GM21381 (cell line): ENCODE measurements around the gene C1QTNF3.
A peak's percentile ranks its signal among the peaks of the same experiment; 100 is the strongest.

Experiments used
- ATAC-seq: cut with Tn5 transposase; IDR thresholded peaks from one replicate; pipeline ENCODE4 v1.9.1; 2021; ENCODE audit warnings: mild to moderate bottlenecking, moderate library complexity; ENCODE audit not compliant: unreplicated experiment

C1QTNF3 gene

DNA sequence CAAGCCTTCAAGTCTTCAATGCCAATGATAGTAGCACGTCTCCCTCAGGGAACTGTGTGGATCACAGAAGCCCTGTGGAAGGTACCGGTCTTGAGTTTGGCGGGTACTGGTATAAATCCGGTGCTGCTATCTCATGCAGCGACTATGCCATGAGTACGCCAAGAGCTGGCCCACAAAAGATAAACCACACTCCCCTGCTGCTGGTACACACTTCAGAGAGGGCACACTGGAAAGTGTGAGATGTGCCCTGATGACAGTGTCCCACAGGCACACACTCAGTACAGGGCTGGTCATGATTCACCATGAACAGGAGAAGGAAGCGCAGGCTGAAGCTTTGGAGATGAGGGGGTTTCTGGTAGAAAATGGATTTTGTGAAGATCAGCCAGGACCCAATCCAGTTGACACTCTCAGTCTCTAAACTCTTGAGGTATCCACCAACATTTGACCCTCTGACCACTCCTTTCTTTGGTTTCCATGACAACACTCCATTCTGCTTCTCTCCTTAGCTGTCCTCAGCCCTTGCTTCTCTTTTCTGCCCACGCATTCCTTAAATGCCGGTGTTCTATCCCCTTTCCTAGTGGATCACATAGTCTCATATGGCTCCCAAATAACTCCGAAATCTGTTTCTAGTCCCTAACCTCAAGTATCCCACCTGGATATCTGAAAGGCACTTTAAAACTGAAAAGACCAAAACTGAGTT is 40.2 kb downstream of the C1QTNF3 start:
- no peak for ATAC-seq

DNA sequence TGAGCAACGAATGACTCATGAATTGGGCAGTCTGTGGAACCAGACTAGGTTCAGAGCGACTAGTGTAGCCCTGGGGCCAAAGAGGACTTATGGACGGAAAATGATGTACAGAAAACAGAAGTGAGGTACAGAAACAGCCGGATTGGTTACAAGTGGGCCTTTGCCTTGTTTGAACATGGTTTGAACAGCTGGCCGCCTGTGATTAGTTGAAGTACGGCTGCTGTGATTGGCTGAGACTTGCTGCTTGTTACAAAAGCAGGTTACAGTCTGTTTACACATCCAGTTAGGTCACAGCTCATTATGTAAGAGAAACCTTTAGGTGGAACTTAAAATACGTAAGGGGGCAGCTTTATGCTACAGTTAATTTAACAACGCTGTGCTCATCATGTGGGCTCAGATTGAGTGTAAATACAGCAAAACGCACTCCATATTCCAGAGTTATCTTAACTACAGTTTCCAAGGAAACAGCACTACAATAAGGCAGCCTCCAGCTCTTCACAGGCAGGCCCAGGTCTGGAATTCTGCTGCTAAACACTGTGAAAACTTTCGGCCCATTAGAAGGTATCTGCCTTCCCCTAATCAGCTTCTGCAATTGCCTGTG is 41.7 kb downstream of the C1QTNF3 start:
- no peak for ATAC-seq

DNA sequence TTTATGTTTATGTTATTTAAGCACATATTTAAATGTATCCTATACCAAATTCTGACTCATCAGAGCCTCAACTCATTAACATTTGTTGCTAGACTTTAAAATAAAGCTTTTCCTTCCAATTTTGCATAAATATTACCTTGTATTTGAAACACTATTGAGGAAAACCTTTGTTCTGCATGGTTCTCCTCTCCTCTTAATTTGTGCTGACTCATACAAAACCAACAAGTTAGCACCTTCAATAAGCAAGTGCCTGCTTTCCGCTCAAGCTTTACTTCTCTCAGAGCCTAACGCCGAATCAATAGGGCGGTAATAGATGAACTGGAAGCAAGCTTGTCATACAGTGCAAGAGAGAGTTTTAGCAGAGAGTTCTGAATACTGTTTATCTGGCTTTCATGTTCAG is 43.0 kb downstream of the C1QTNF3 start:
- no peak for ATAC-seq

DNA sequence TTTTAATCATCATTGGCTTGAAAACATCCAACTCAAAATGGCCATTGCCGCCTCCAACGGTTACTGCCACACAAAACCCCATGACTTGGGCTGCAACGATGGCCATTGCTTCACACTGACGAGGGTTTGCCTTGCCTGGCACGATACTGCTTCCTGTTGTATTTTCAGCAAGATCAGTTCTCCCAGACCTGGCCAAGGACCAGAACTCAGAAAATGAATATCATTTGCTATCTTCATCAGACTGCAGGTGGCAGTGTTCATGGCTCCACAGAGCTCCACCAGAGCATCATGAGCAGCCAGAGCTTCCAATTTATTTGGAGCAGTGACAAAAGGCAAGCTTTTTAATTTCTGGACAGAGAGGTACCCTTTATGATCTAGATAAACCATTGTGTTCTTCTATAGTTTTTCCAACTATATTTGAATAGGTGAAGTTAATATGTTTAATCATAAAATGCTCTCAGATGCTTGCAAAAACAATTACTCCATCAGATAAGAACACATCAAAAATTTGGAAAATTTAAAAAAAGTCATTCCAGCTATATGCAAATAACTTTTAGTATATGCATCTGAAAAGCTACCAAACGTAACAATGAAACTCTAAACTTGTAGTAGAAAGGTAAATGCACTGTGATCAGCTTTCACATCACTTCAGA is 45.6 kb downstream of the C1QTNF3 start:
- ATAC-seq = no peak

DNA sequence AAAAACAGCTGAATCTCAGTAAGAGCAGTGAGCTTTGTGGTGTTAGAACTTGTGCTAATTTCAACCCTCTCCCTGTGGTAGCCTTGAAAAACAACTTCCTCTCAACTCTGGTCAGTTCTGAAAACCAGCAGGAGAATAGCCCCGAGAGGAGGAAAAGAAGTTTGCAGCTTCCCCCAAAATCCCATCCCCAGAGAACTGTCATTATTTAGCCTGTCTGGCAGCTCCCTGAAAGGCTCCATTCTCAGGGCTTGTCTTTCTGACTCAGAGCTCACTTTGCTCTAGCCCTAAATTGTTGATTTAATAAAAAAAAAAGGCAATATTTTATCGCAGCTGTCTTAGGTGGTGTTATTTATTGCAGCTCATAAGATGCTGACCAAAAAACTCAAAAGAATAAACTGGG is 47.1 kb downstream of the C1QTNF3 start:
- no peak for ATAC-seq

DNA sequence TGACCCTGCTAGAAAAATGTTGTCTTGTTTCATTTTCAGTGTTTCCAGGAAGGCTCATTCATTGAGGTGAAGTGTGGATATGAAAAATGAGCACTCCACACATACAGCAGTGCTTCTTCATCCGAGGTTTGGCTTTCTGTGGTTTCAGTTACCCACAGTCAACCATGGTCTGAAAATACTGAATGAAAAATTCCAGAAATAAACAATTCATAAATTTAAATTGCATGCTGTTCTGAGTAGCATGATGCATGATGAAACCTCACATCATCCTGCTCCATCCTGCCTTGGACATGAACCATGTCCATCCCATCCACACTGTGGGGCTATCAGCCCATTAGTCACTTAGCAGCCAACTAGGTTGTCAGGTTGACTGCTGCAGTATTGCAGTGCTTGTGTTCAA is 48.2 kb downstream of the C1QTNF3 start:
- ATAC-seq = no peak

DNA sequence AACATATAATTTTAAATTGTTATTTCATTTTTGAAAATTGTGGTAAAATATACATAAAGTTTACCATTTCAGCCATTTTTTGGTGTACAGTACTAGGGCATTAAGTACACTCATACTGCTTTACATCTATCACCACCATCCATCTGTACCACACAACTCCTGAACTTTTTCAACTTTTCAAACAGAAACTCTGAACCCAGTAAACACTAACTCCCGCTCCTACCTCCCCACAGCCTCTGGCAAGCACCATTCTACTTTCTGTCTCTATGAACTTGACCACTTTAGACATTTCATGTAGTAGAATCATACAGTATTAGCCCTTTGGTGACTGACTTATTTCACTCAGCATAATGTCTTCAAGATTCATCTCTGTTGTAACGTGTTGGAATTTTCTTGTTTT is 50.1 kb downstream of the C1QTNF3 start:
- no peak for ATAC-seq

DNA sequence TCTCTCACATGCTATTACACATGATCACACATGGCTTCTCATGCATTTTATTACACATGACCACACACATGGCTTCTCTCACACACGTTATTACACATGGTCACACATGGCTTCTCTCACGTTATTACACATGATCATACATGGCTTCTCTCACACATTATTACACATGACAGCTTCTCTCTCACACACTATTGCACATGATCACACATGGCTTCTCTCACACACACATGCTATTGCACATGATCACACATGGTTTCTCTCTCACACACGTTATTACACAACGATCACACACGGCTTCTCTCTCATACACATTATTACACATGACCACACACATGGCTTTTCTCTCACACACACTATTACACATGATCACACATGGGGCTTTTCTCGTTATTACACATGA is 57.6 kb downstream of the C1QTNF3 start:
- no peak for ATAC-seq

DNA sequence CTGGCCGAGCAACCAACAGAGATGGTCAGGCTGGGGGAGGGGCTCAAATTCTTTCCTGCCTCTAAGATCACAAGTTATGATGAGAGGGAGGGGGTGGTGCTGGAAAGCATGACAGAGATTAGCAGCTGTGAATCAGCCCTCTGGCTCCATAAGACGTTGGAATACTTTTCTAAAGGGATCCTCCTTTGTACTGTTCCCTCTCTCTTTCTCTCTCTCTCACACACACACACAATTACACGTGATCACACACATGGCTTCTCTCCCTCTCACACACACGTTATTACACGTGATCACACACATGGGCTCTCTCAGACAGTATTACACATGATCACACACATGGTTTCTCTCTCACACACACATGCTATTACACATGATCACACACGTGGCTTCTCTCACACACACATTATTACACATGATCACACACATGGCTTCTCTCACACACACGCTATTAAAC is 58.3 kb downstream of the C1QTNF3 start, which contains the start of gene SLC45A2:
SLC45A2 (minus strand) TSS at position 23 of the 454 bp plus-strand sequence. CDS start 110 bp downstream, outside the sequence.
- ATAC-seq = no peak

DNA sequence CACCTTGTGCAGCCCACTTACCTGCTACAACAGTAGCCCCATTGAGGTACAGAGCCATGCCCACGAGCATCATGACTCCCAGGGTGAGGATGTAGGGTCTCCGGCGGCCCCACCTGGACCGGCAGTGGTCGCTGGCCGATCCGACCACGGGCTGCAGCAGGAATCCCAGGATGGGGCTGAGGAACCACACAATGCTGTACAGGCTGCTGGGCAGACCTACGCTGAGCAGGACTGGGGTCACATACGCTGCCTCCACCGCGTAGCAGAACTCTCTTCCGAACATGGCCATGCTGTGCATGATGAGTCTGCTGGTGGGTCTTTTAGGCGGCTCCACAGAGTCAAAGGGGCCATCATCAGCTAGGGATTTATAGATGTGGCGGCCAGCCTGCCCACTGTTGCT is 58.8 kb downstream of the C1QTNF3 start:
- ATAC-seq = no peak

DNA sequence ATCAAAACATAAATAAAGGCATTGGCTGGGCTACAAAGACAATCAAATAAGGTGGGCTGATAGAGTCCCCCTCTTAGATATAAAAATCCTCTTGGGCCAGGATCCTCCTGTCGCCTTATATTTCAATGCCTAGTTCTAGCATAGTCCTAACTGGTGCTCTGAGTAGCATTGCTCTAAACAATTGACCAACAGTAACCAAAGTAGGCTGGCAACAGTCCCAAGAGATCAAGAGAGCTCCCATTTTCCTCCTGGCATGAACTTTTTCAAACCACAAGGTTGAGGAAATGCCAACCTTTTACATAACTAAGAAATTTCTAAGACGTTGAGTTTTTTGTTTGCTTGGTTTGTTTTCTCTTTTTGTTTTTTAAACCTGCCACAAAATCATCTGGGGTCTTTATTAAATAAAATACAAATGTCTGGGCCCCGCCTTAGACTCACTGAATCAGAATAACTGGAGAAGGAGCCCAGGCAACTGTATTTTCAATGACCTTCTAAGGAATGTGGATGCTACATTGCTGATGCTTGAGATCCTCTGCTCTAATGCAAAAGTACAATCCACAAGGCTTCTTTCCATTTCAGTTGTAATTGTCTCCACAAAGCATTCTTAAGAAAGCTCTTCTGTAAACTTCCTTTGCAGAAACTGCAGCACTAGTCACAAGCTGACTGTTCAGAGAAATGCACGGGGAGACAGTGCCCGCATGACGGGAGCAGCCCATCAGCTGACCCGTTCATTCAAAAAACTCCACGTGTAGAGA is 61.4 kb downstream of the C1QTNF3 start:
- ATAC-seq = no peak

DNA sequence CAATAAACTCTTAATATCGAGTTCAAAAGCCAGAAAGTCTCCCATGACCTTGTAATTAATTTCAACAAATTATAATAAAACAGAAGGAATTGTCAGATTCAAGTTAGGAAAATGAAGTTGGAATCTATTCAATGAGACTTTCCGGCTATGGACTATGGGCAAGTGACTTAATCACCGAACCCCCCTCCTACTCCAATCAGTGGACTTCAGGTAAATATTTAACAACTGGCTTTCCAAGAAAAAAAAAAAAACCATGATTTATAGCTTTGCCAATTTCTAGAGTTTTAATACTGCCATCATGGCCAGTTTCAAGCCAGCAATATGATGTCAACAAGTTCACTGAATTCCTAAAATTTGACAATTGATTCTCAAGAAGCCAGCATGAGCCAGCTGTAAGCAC is 63.0 kb downstream of the C1QTNF3 start:
- no peak for ATAC-seq

DNA sequence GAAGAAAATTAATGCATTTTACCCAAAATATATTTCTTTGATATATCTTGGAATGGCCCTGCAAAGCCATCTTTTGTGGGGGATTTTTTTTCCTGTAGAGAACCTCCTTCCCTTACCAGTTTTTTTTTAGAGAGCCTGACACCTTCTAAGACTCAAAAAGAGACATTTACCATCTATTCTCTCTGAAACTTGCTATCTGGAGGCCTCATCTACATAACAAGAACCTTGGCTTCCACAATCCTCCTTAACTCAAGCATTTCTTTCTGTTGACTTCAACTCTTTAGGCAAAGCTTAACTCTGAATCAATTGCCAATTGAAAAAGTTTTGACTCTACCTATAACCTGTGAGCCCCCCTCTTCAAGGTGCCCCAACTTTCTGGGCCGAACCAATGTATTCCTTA is 64.7 kb downstream of the C1QTNF3 start:
- ATAC-seq = no peak

DNA sequence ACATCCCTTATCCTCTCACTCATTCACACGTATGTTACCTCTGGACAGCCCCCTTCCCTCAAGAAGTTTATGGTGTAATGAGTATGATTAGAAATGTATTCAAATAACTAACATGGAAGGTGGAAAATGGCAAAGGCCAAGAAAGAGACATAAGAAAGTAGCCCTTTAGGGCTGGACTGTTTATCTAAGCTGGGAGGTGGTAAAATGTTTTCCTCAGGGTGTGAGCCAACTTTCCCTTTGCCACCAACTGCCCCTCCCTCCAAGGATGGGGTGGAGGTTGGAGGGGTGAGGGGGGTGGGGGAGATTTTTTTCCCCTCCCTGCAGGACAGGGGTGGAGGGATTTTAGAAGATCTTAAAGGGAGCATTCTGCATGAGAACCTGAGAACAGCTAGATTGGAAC is 66.7 kb downstream of the C1QTNF3 start:
- ATAC-seq = no peak

DNA sequence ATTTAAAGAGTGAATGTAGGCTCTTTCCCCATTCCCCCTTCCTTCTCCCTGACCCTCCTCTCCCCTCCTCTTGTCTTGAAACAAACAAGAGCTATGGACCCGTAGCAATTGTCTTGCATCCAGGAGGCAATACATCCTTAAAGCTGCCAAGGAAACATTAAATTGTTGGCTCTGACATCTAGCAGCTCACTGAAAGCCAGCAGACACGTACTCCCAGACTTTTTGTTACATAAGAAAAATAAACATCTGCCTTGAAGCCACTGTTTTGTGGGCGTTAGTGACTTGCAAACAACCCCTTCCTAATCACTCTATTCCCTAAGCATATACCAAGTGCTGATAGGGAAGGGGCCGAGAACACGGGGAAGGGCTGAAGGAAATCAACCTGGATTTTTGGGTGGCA is 67.2 kb downstream of the C1QTNF3 start:
- ATAC-seq = no peak

DNA sequence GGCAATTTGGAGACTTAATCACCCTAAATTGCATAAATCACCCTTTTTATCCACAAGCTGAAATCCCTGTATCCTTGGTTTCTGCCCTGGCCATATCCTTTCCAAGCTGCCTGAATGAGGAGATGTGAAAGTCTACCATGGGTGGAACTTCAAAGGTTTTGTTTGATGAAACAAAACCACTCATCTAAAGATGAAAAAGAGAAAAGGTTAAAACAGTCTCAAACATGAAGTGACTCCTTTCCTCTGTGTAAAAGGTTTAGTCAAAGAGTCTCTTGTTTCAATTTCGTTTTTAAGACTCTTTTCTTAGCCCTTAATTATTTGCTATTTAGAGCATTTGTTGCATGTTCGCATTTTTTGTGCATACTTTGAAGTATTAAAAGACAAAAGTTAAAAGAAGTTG is 69.7 kb downstream of the C1QTNF3 start:
- ATAC-seq = no peak

DNA sequence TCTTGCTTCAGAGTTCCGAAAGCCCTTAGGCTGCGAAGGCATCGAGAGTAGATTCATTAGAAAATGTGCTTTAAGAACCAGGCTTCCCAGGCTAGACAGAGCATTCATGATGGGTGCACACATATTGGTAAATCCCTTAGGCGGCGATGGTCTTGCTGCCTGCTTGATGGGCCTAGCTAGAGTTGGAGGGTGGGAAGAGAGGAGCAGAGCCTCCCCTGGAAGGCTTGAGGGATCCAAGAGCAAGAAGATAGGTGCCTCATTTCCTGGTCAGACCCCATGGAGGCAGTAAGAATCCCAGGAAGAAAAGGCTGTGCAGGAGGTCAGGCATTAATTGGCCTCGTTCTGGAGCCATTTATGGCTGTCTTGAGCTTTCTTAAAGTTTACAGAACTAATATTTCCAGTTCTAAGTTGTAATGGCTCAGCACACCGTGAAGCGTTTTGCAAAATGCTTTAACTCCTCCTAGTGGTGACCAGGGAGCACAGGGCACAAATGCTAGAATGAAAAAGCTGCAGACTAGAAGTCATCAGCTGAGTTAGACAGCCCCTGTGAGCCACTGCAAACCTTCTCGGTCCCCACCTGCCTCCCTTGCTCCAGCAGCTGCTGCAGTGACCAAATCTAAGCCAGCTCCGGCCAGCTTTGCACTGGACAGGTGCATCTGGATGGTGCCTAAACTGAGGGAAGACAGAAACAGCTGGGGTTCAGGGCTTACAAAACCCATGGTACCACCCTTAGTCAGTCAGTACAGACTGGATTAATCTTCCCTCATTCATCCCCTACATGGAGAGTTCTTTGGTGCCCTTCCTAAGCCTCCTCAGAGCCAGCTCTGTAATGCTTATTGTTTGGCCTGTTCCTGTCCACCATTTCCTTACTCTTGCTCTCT is 73.2 kb downstream of the C1QTNF3 start:
- ATAC-seq = peak; percentile 79

DNA sequence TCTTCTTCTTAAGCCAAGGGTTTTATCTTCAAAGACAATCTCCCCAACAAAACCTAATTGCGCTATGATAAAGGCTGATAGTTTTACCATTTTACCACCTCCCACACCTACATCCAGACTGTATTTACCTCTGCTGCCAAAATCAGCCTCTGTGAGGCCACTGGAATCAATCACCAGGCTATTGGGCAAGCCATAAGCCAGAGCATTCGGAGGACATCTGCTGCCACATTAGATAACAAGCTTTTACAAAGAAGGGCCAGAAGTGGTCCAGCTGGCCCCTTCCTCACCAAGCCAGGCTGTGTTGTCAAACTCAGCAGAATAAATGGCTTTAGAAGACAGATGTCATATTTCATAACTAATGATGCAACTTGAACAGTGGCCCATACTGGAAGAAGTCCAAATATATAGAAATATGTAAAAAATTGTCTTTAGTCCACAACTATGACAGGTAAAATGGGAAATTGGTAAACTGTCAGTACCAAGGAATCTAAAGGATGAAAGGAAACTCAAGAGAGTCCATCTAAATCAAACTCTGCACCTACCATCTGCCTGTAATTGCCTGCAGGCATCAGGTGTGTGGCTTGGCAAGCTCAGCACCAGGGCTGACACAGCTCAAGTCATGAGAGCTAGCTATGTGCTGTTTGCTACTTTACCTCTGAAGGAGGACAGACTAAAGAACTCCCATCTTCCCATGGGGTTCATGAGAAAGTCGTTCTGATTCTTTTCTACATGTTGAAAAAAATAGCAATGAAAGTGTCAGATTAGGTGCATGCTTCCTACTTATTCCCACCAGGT is 74.6 kb downstream of the C1QTNF3 start:
- no peak for ATAC-seq
